DOHH2 (cell line): ENCODE data around the gene JOSD2.

ENCODE experiments used
- H3F3A ChIP-seq: fragments of 200-600 bp; sonication (generic), shearing (Covaris generic); 2 replicates; pipeline ENCODE4 v1.6.0; 2016; ENCODE audit warnings: antibody characterized with exemption, mild to moderate bottlenecking; ENCODE audit not compliant: control insufficient read depth, insufficient read depth
- H3K27ac ChIP-seq: fragments of 200-600 bp; sonication (generic); 2 replicates; pipeline ENCODE4 v1.5.1; 2014; ENCODE audit warnings: low read depth, mild to moderate bottlenecking, low read length, moderate library complexity
- H3K27me3 ChIP-seq: fragments of 200-600 bp; sonication (generic); 2 replicates; pipeline ENCODE4 v1.6.1; 2014; ENCODE audit warnings: mild to moderate bottlenecking, low read length, mixed read lengths; ENCODE audit not compliant: control insufficient read depth
- H3K36me3 ChIP-seq: fragments of 200-600 bp; sonication (generic); 2 replicates; pipeline ENCODE4 v1.6.1; 2014; ENCODE audit warnings: mild to moderate bottlenecking, low read length, moderate library complexity, mixed read lengths; ENCODE audit not compliant: control insufficient read depth
- H3K4me1 ChIP-seq: fragments of 200-600 bp; sonication (generic); 2 replicates; pipeline ENCODE4 v1.6.1; 2014; ENCODE audit warnings: mild to moderate bottlenecking, low read length, mixed read lengths; ENCODE audit not compliant: control insufficient read depth
- H3K4me2 ChIP-seq: fragments of 200-600 bp; sonication (generic); 2 replicates; pipeline ENCODE4 v1.6.0; 2014; ENCODE audit warnings: mild to moderate bottlenecking, low read length, moderate library complexity
- H3K4me3 ChIP-seq: fragments of 200-600 bp; sonication (generic); 2 replicates; pipeline ENCODE4 v1.5.1; 2014; ENCODE audit warnings: mild to moderate bottlenecking, low read length, mixed read lengths
- H3K79me2 ChIP-seq: fragments of 200-600 bp; sonication (generic); 2 replicates; pipeline ENCODE4 v1.6.1; 2014; ENCODE audit warnings: mild to moderate bottlenecking, low read length, mixed read lengths; ENCODE audit not compliant: control insufficient read depth
- H3K9me2 ChIP-seq: fragments of 200-600 bp; sonication (generic); replicated peaks from 2 replicates; pipeline ENCODE4 v1.6.1; 2014; ENCODE audit warnings: mild to moderate bottlenecking, low read length, mixed read lengths; ENCODE audit not compliant: control insufficient read depth
- H3K9me3 ChIP-seq: fragments of 200-600 bp; sonication (generic); 2 replicates; pipeline ENCODE4 v1.6.1; 2014; ENCODE audit warnings: antibody characterized with exemption, low read length, mixed read lengths; ENCODE audit not compliant: control insufficient read depth, insufficient read depth
- H4K20me1 ChIP-seq: fragments of 200-600 bp; sonication (generic); 2 replicates; pipeline ENCODE4 v1.6.0; 2014; ENCODE audit warnings: low read depth, mild to moderate bottlenecking, antibody characterized with exemption, low read length, moderate library complexity; ENCODE audit not compliant: control insufficient read depth, insufficient read depth
- EZH2phosphoT487 ChIP-seq: fragments of 200-600 bp; sonication (generic); IDR thresholded peaks from 2 replicates; pipeline ENCODE4 v1.6.1; 2017; ENCODE audit warnings: borderline replicate concordance, mild to moderate bottlenecking, antibody characterized with exemption, low read length, moderate library complexity, mixed read lengths
- TF ChIP-seq, protein P1 (sequence below): fragments of 200-600 bp; sonication (generic); IDR thresholded peaks from one replicate; pipeline ENCODE4 v1.5.1; 2014; ENCODE audit warnings: antibody characterized with exemption, mild to moderate bottlenecking, low read depth, low read length; ENCODE audit not compliant: poor library complexity, severe bottlenecking

The JOSD2 gene

DNA sequence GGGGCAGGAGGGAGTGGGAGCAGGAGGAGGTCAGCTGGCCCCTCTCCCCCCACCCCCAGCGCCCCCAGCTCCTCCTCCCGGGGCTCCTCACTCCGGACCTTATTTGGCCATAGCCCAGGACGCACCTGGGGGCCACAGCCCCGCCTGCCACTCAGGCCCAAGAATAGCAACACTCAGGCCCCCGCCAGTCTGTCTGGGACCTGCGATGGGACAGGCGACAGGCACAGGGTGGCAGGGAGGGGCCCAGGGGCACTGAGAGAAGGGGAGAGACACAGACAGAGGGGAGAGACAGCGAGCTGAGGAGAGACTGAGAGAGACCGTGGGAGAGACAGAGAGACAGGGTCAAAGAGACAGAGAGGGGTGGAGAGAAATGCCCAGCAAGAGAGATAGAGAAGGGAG, 10.2 kb downstream of the JOSD2 start:
- Histone ChIP-seq H3K9me2 (no peaks in the 10 kb centered on the region), H3K36me3 (no peaks in the 10 kb centered on the region), H3K27ac (no peak overlapping the region), H3K4me2 (no peak overlapping the region), H3K79me2 (no peaks in the 10 kb centered on the region), H4K20me1 (no peaks in the 10 kb centered on the region), H3K4me3 (no peak overlapping the region), H3K27me3 (no peaks in the 10 kb centered on the region), H3K4me1 (peaks cover 4% of the 10 kb centered on the region; the same call in 1 of the 2 replicates), H3K9me3 (no peaks in the 10 kb centered on the region), H3F3A (no peaks in the 10 kb centered on the region)
- no peak for TF ChIP-seq EZH2phosphoT487
- TF ChIP-seq, protein P1, sequence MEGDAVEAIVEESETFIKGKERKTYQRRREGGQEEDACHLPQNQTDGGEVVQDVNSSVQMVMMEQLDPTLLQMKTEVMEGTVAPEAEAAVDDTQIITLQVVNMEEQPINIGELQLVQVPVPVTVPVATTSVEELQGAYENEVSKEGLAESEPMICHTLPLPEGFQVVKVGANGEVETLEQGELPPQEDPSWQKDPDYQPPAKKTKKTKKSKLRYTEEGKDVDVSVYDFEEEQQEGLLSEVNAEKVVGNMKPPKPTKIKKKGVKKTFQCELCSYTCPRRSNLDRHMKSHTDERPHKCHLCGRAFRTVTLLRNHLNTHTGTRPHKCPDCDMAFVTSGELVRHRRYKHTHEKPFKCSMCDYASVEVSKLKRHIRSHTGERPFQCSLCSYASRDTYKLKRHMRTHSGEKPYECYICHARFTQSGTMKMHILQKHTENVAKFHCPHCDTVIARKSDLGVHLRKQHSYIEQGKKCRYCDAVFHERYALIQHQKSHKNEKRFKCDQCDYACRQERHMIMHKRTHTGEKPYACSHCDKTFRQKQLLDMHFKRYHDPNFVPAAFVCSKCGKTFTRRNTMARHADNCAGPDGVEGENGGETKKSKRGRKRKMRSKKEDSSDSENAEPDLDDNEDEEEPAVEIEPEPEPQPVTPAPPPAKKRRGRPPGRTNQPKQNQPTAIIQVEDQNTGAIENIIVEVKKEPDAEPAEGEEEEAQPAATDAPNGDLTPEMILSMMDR = no peak

DNA sequence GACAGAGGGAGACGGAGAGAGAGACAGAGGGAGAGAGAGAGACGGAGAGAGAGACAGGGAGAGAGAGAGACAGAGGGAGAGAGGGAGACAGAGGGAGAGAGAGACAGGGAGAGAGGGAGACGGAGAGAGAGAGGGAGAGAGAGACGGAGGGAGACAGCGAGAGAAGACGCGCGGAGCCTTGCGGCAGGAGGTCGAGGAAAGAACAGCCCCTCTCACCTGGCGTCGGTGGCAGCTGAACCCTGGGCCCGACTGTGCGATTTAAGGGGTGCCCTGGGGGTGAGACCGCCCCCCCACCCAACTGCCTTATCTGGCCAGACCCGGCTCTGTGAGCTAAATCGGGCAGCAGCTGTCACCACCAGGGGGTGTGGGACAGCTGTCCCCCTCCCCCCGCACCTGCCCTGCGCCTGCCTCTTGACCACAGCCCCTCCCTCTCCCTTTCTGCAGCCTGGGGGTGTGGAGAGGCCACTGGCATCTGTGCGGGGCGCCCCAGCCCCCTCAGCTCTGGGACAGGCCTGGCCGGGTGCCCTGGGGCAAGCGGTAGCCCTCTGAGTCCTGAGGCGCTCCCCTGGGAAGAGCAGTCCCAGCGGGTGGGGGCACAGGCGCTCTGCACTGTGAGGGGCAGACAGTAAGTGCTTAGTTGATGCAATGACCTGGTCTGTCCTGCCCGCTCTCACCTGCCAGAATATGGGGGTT, 10.8 kb downstream of the JOSD2 start:
- Histone ChIP-seq H3K9me2 (no peaks in the 10 kb centered on the region), H3K4me3 (no peak overlapping the region), H3F3A (no peaks in the 10 kb centered on the region), H3K4me1 (peaks cover 4% of the 10 kb centered on the region; the same call in 1 of the 2 replicates), H3K27ac (no peak overlapping the region), H4K20me1 (no peaks in the 10 kb centered on the region), H3K36me3 (no peaks in the 10 kb centered on the region), H3K27me3 (no peaks in the 10 kb centered on the region), H3K9me3 (no peaks in the 10 kb centered on the region), H3K79me2 (no peaks in the 10 kb centered on the region), H3K4me2 (no peak overlapping the region)
- TF ChIP-seq, protein P1 = no peak
- TF ChIP-seq EZH2phosphoT487 = no peak

DNA sequence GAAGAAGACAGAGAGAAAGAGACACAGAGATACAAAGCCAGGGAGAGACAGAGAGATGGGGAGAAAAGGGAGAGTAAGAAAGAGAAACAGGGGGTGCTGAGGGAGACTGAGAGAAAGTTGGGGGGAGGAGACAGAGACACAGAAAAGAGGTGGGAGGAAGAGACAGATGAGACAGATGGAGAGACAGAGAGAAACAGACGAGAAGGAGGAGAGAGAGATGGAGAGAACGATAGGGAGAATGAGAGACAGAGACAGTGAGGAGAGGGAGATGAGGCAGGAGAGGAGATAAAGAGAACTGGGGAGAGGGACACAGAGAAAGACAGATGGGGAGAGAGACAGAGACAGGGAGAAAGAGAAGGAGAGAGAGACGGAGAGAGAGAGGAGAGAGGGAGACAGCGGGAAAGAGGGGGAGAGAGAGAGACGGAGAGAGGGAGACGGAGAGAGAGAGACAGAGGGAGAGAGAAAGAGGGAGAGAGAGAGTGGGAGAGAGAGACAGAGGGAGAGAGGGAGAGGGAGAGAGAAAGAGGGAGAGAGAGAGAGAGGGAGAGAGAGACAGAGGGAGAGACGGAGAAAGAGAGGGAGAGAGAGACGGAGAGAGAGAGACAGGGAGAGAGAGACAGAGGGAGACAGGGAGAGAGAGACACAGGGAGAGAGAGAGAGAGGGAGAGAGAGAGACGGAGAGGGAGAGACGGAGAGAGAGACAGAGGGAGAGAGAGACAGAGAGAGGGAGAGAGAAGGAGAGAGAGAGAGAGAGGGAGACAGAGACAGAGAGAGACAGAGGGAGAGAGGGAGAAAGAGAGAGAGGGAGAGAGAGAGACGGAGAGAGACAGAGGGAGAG, 12.6 kb downstream of the JOSD2 start:
- H3K4me3 ChIP-seq = no peak overlapping the region

More for the DNA sequence above, 12.6 kb downstream of the JOSD2 start:
- H3K36me3 ChIP-seq = no peaks in the 10 kb centered on the region
- no peaks in the 10 kb centered on the region for H3K9me2 ChIP-seq
- peaks cover 4% of the 10 kb centered on the region; the same call in 1 of the 2 replicates for H3K4me1 ChIP-seq
- H3K27ac ChIP-seq = no peak overlapping the region
- no peaks in the 10 kb centered on the region for H3K27me3 ChIP-seq
- H3K9me3 ChIP-seq = no peaks in the 10 kb centered on the region
- H3F3A ChIP-seq = no peaks in the 10 kb centered on the region
- H3K4me2 ChIP-seq = no peak overlapping the region
- TF ChIP-seq, protein P1 = no peak
- TF ChIP-seq EZH2phosphoT487 = no peak
- no peaks in the 10 kb centered on the region for H4K20me1 ChIP-seq
- H3K79me2 ChIP-seq = no peaks in the 10 kb centered on the region
